Measurements from ENCODE around the gene WASL.
"Not testable (repeated sequence)": the region's sequence is repeated elsewhere in the genome, so short reads cannot be mapped to it uniquely, and the experiment has no call there.

Gene WASL

GRCh38 chr7:123738356-123738755 is 10.4 kb downstream of the WASL start:
- Histone ChIP-seq H3K27ac (ENCODE audit: insufficient read depth, low read length, poor library complexity, severe bottlenecking) (no peak overlapping the region), H3K4me3 (ENCODE audit: insufficient read depth, low read depth, low read length, poor library complexity, severe bottlenecking) (no peak overlapping the region), H3K9me3 (ENCODE audit: control insufficient read depth, low read length) (no peaks in the 10 kb centered on the region), H3K4me1 (ENCODE audit: control insufficient read depth, insufficient read depth, low read length, poor library complexity, severe bottlenecking) (no peaks in the 10 kb centered on the region), H3K36me3 (ENCODE audit: control insufficient read depth, insufficient read depth, low read length) (no peaks in the 10 kb centered on the region), H3K27me3 (replicated peaks; ENCODE audit: control insufficient read depth, insufficient read depth, low read length, poor library complexity, severe bottlenecking) (no peaks in the 10 kb centered on the region)
- no peak for DNase-seq

DNA sequence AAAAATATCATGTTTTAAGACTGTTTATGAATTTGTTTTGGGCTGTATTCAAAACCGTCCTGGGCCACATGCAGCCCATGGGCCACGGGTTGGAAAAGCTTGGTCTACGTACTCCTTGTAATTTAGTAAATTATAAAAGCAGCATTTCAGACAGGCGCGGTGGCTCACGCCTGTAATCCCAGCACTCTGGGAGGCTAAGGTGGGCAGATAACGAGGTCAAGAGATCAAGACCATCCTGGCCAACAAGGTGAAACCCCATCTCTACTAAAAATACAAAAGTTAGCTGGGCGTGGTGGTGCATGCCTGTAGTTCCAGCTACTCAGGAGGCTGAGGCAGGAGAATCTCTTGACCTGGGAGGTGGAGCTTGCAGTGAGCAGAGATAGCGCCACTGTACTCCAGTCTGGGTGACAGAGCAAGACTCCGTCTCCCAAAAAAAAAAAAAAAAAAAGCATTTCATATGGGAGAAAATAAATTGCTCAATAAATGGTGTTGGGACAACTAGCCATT is 11.6 kb downstream of the WASL start:
- H3K4me1 ChIP-seq (ENCODE audit: control insufficient read depth, insufficient read depth, low read length, poor library complexity, severe bottlenecking); H3K27ac ChIP-seq (ENCODE audit: insufficient read depth, low read length, poor library complexity, severe bottlenecking); H3K4me3 ChIP-seq (ENCODE audit: insufficient read depth, low read depth, low read length, poor library complexity, severe bottlenecking); H3K27me3 ChIP-seq (replicated peaks; ENCODE audit: control insufficient read depth, insufficient read depth, low read length, poor library complexity, severe bottlenecking); H3K9me3 ChIP-seq (ENCODE audit: control insufficient read depth, low read length); DNase-seq; H3K36me3 ChIP-seq (ENCODE audit: control insufficient read depth, insufficient read depth, low read length): not testable (repeated sequence)

DNA sequence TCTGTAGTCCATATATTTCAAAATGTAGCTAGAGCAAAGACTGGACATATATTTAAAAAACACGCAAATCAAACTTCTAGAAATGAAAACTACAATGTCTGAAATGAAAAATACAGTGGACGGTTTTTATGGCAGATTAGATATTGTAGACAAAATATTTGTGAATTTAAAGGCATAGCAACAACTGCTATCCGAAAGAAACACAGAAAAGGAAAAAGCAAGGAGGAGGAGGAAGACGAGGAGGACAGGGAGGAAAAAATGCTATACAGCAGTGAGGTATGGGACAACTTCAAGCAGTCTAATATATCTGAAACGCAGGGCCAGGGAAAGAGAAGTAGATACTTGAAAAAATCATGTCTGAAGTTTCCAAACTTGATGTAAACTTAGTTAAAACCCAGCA is 13.3 kb downstream of the WASL start:
- no peaks in the 10 kb centered on the region for H3K4me1 ChIP-seq (ENCODE audit: control insufficient read depth, insufficient read depth, low read length, poor library complexity, severe bottlenecking)
- H3K27ac ChIP-seq (ENCODE audit: insufficient read depth, low read length, poor library complexity, severe bottlenecking), result no peak overlapping the region
- no peak for DNase-seq
- no peaks in the 10 kb centered on the region for H3K27me3 ChIP-seq (replicated peaks; ENCODE audit: control insufficient read depth, insufficient read depth, low read length, poor library complexity, severe bottlenecking)
- no peak overlapping the region for H3K4me3 ChIP-seq (ENCODE audit: insufficient read depth, low read depth, low read length, poor library complexity, severe bottlenecking)
- H3K36me3 ChIP-seq (ENCODE audit: control insufficient read depth, insufficient read depth, low read length), result no peaks in the 10 kb centered on the region
- H3K9me3 ChIP-seq (ENCODE audit: control insufficient read depth, low read length), result no peaks in the 10 kb centered on the region

DNA sequence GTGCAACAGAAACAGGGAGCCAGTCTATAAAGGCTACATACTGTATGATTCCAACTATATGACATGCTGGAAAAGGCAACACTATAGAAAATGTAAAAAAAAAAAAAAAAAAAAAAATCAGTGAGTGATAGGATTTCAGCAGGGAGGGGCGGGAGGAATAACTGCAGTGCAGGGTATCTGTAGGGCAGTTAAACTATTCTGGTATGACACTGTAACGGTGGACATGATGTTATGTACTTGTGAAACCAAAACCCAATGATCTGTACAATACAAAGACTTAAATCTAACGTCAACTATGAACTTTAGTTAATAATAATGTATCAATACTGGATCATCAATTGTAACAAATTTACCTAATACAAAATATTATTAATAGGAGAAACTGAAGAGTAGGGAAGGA is 14.3 kb downstream of the WASL start:
- no peaks in the 10 kb centered on the region for H3K27me3 ChIP-seq (replicated peaks; ENCODE audit: control insufficient read depth, insufficient read depth, low read length, poor library complexity, severe bottlenecking)
- no peaks in the 10 kb centered on the region for H3K4me1 ChIP-seq (ENCODE audit: control insufficient read depth, insufficient read depth, low read length, poor library complexity, severe bottlenecking)
- DNase-seq, result no peak
- H3K9me3 ChIP-seq (ENCODE audit: control insufficient read depth, low read length), result no peaks in the 10 kb centered on the region
- H3K4me3 ChIP-seq (ENCODE audit: insufficient read depth, low read depth, low read length, poor library complexity, severe bottlenecking), result no peak overlapping the region
- no peaks in the 10 kb centered on the region for H3K36me3 ChIP-seq (ENCODE audit: control insufficient read depth, insufficient read depth, low read length)
- H3K27ac ChIP-seq (ENCODE audit: insufficient read depth, low read length, poor library complexity, severe bottlenecking), result no peak overlapping the region

DNA sequence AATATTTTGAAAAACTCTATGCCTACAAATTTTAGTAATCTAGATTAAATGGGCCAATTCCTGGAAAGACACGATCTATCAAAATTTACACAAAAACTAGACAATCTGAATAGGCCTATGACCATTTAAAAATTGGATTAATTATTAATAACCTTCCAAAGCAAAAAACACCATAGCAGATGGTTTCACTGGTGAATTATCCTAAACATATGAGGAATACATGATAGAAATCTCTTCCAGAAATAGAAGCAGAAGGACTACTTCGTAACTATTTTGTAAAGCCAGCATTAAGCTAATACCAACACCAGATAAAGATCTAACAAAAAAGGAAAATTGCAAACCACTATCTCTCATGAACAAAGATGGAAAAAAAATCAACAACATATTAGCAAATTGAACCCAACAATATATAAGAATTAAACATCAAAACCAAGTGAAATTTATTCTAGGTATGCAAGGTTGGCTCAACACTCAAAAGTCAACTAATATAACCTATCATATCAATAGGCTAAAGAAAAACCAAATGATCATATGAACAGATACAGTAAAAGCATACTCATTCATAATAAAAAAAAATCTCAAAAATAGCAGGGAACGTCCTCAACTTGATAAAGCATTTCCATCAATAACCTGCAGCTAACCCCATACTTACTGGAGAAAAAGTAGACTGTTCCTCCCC is 16.3 kb downstream of the WASL start:
- H3K36me3 ChIP-seq (ENCODE audit: control insufficient read depth, insufficient read depth, low read length), result no peaks in the 10 kb centered on the region

DNA sequence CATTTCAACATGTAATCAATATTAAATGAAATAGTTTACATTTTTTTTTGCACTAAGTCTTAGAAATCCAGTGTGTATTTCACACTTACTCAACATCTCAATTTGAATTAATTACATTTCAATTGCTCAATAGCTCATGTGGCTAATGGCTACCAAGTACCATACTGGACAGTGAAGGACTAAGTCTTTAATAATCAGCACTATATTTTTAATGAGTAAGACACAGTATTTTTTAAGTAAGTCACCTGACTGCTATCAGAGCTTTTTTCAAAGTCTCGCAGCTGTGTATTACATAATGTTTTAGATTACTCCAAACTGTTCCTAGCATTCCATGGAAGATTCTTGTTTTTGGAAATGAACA is 19.6 kb downstream of the WASL start:
- Histone ChIP-seq H3K36me3 (ENCODE audit: control insufficient read depth, insufficient read depth, low read length) (no peaks in the 10 kb centered on the region), H3K4me1 (ENCODE audit: control insufficient read depth, insufficient read depth, low read length, poor library complexity, severe bottlenecking) (peaks cover 3% of the 10 kb centered on the region), H3K4me3 (ENCODE audit: insufficient read depth, low read depth, low read length, poor library complexity, severe bottlenecking) (no peak overlapping the region), H3K27me3 (replicated peaks; ENCODE audit: control insufficient read depth, insufficient read depth, low read length, poor library complexity, severe bottlenecking) (no peaks in the 10 kb centered on the region), H3K9me3 (ENCODE audit: control insufficient read depth, low read length) (no peaks in the 10 kb centered on the region), H3K27ac (ENCODE audit: insufficient read depth, low read length, poor library complexity, severe bottlenecking) (no peak overlapping the region)
- no peak for DNase-seq

More for the DNA sequence above, 16.3 kb downstream of the WASL start:
- H3K27ac ChIP-seq (ENCODE audit: insufficient read depth, low read length, poor library complexity, severe bottlenecking), result no peak overlapping the region
- H3K4me3 ChIP-seq (ENCODE audit: insufficient read depth, low read depth, low read length, poor library complexity, severe bottlenecking), result no peak overlapping the region
- H3K9me3 ChIP-seq (ENCODE audit: control insufficient read depth, low read length), result no peaks in the 10 kb centered on the region
- DNase-seq, result no peak
- no peaks in the 10 kb centered on the region for H3K4me1 ChIP-seq (ENCODE audit: control insufficient read depth, insufficient read depth, low read length, poor library complexity, severe bottlenecking)
- no peaks in the 10 kb centered on the region for H3K27me3 ChIP-seq (replicated peaks; ENCODE audit: control insufficient read depth, insufficient read depth, low read length, poor library complexity, severe bottlenecking)

DNA sequence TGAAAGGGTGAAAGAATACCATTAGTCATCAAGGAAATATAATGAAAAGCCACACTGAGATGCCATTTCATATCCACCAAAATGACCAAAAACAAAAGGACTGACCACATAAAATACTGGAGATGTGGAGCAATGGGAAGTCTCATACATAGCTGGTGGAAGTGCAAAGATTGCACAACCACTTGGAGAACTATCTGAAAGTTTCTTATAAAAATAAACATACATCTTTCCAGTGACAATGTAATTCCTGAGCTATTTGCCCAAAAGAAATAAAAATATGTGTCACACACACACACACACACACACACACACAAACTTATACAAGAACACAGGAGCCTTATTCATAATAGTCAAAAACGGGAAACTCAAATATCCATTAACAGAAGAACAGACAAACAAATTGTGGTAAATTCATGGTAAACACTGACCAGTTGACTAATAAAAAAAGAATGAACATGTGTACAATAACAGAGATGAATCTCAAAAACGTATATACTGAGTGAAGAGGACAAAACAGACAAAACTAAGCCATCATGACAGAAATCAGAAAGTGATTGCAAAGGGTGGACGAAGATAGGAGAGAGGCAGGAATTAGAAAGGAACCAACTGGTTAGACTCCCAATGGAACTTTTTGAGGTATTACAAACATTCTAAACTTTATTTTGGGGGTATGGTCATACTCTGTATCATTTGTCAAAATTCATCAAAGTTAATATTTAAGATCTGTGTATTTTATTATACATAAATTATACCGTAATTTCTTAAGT is 21.5 kb downstream of the WASL start:
- H3K27ac ChIP-seq (ENCODE audit: insufficient read depth, low read length, poor library complexity, severe bottlenecking), result no peak overlapping the region

GRCh38 chr7:123725586-123726171 is 23.1 kb downstream of the WASL start:
- H3K27ac ChIP-seq (ENCODE audit: insufficient read depth, low read length, poor library complexity, severe bottlenecking), result no peak overlapping the region
- no peak overlapping the region for H3K4me3 ChIP-seq (ENCODE audit: insufficient read depth, low read depth, low read length, poor library complexity, severe bottlenecking)
- H3K27me3 ChIP-seq (replicated peaks; ENCODE audit: control insufficient read depth, insufficient read depth, low read length, poor library complexity, severe bottlenecking), result no peaks in the 10 kb centered on the region
- H3K9me3 ChIP-seq (ENCODE audit: control insufficient read depth, low read length), result no peaks in the 10 kb centered on the region
- H3K4me1 ChIP-seq (ENCODE audit: control insufficient read depth, insufficient read depth, low read length, poor library complexity, severe bottlenecking), result peaks cover 3% of the 10 kb centered on the region
- no peak for DNase-seq
- no peaks in the 10 kb centered on the region for H3K36me3 ChIP-seq (ENCODE audit: control insufficient read depth, insufficient read depth, low read length)

More for the DNA sequence above, 21.5 kb downstream of the WASL start:
- DNase-seq, result no peak
- H3K9me3 ChIP-seq (ENCODE audit: control insufficient read depth, low read length), result no peaks in the 10 kb centered on the region
- H3K4me1 ChIP-seq (ENCODE audit: control insufficient read depth, insufficient read depth, low read length, poor library complexity, severe bottlenecking), result peaks cover 3% of the 10 kb centered on the region
- H3K36me3 ChIP-seq (ENCODE audit: control insufficient read depth, insufficient read depth, low read length), result no peaks in the 10 kb centered on the region
- H3K4me3 ChIP-seq (ENCODE audit: insufficient read depth, low read depth, low read length, poor library complexity, severe bottlenecking), result no peak overlapping the region
- H3K27me3 ChIP-seq (replicated peaks; ENCODE audit: control insufficient read depth, insufficient read depth, low read length, poor library complexity, severe bottlenecking), result no peaks in the 10 kb centered on the region

DNA sequence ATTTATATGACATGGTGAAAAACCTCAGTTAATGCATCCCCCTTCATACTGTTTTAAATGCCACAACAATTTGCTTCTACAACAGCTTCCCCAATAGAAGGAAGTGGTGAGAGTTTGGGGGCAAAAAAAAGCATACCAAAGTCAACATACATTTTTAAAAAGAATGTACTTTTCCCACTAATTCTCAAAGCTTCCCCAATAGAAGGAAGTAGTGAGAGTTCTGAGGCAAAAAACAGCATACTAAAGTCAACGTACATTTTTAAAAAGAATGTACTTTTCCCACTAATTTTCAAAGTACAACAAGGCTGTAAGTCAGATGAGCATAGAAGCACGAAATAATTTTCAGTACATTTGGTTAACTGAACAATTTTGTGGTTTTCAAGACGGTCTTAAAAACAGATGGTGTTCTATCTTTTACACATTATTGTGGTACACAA is 24.0 kb downstream of the WASL start:
- Histone ChIP-seq H3K9me3 (ENCODE audit: control insufficient read depth, low read length) (no peaks in the 10 kb centered on the region), H3K36me3 (ENCODE audit: control insufficient read depth, insufficient read depth, low read length) (no peaks in the 10 kb centered on the region), H3K27me3 (replicated peaks; ENCODE audit: control insufficient read depth, insufficient read depth, low read length, poor library complexity, severe bottlenecking) (no peaks in the 10 kb centered on the region), H3K4me3 (ENCODE audit: insufficient read depth, low read depth, low read length, poor library complexity, severe bottlenecking) (no peak overlapping the region), H3K27ac (ENCODE audit: insufficient read depth, low read length, poor library complexity, severe bottlenecking) (no peak overlapping the region), H3K4me1 (ENCODE audit: control insufficient read depth, insufficient read depth, low read length, poor library complexity, severe bottlenecking) (peaks cover 3% of the 10 kb centered on the region)
- no peak for DNase-seq

DNA sequence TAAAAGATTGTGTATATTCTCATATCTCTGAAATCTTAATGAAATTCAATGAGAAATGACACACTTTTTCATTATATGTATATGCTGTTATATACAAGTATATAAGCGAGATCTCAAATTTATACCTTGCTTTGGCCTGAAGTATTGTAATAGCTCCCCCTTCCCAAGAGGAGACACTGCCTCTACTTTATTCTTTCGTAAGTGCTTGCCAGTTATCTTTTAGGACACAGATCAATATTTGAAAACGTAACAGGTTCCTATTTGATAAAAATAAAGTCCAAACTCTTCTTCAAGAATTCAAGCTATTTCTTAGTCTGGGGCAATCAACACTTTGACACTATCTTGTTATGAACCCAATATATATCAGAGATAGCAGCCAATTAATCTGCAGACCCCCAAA is 24.9 kb downstream of the WASL start:
- no peak overlapping the region for H3K4me3 ChIP-seq (ENCODE audit: insufficient read depth, low read depth, low read length, poor library complexity, severe bottlenecking)
- no peaks in the 10 kb centered on the region for H3K9me3 ChIP-seq (ENCODE audit: control insufficient read depth, low read length)
- peaks cover 3% of the 10 kb centered on the region for H3K4me1 ChIP-seq (ENCODE audit: control insufficient read depth, insufficient read depth, low read length, poor library complexity, severe bottlenecking)
- no peak overlapping the region for H3K27ac ChIP-seq (ENCODE audit: insufficient read depth, low read length, poor library complexity, severe bottlenecking)
- DNase-seq, result no peak
- no peaks in the 10 kb centered on the region for H3K27me3 ChIP-seq (replicated peaks; ENCODE audit: control insufficient read depth, insufficient read depth, low read length, poor library complexity, severe bottlenecking)
- H3K36me3 ChIP-seq (ENCODE audit: control insufficient read depth, insufficient read depth, low read length), result no peaks in the 10 kb centered on the region
